DMS79 (cell line): ENCODE measurements around the gene POMGNT2.

Experiments
- DNase-seq: peaks from one replicate; lab custom pipeline; 2025; lab: John Stamatoyannopoulos, UW

Gene POMGNT2

GRCh38 chr3:43105596-43106292 lies at the start of gene POMGNT2:
POMGNT2 (minus strand) TSS chr3:43106079; CDS start chr3:43081431, 24,648 bp downstream.
- peak; percentile 36 for DNase-seq

- no peak for DNase-seq
Observed at GRCh38 chr3:43154980-43155379, 49.1 kb upstream of the POMGNT2 start.

- DNase-seq, result no peak
Observed at GRCh38 chr3:43153216-43154083, 47.6 kb upstream of the POMGNT2 start.

GRCh38 chr3:43152649-43153048 lies 46.8 kb upstream of the POMGNT2 start:
- DNase-seq, result no peak

- DNase-seq, result no peak
Observed at GRCh38 chr3:43148033-43148432, 42.2 kb upstream of the POMGNT2 start.

- DNase-seq, result no peak
Observed at GRCh38 chr3:43146599-43146998, 40.7 kb upstream of the POMGNT2 start.

- DNase-seq, result no peak
Observed at GRCh38 chr3:43144761-43145490, 39.0 kb upstream of the POMGNT2 start.

- no peak for DNase-seq
Observed at GRCh38 chr3:43142472-43142871, 36.6 kb upstream of the POMGNT2 start.

- DNase-seq, result no peak
Observed at GRCh38 chr3:43138488-43139231, 32.8 kb upstream of the POMGNT2 start.

GRCh38 chr3:43132870-43133636 lies 27.2 kb upstream of the POMGNT2 start:
- DNase-seq, result no peak

- DNase-seq, result no peak
Observed at GRCh38 chr3:43132193-43132592, 26.3 kb upstream of the POMGNT2 start.

- no peak for DNase-seq
Observed at GRCh38 chr3:43128464-43128863, 22.6 kb upstream of the POMGNT2 start.

- DNase-seq, result no peak
Observed at GRCh38 chr3:43126536-43126935, 20.7 kb upstream of the POMGNT2 start.

GRCh38 chr3:43123895-43124294 lies 18.0 kb upstream of the POMGNT2 start:
- no peak for DNase-seq

GRCh38 chr3:43120937-43121336 lies 15.1 kb upstream of the POMGNT2 start:
- no peak for DNase-seq

- no peak for DNase-seq
Observed at GRCh38 chr3:43117257-43117656, 11.4 kb upstream of the POMGNT2 start.

- no peak for DNase-seq
Observed at GRCh38 chr3:43113671-43114070, 7.8 kb upstream of the POMGNT2 start.

- DNase-seq, result no peak
Observed at GRCh38 chr3:43106293-43106628, 382 bp upstream of the POMGNT2 start.

GRCh38 chr3:43104660-43105595 lies 951 bp downstream of the POMGNT2 start:
- no peak for DNase-seq

- no peak for DNase-seq
Observed at GRCh38 chr3:43104039-43104438, 1.8 kb downstream of the POMGNT2 start.
